HepG2 (cell line): ENCODE measurements around the gene PLA2G12B. TPM values are rescaled to one million over a fixed set of nuclear protein-coding genes. Genes with fewer than 3 reads are reported as not detected.

Source experiments
- AGO2 ChIP-seq: fragments of 200-400 bp; formaldehyde crosslinking; optimal IDR thresholded peaks from 2 replicates; pipeline ENCODE3; 2017; ENCODE audit warnings: mild to moderate bottlenecking, low read depth, low read length, moderate library complexity
- DPF2 ChIP-seq: sonication (generic); formaldehyde crosslinking; IDR thresholded peaks from 2 replicates; pipeline ENCODE4 v1.4.0; 2020; ENCODE audit warnings: mild to moderate bottlenecking, low read depth, missing genetic modification reagents, borderline replicate concordance
- HCFC1 ChIP-seq: fragments of 150-350 bp; IDR thresholded peaks from 2 replicates; pipeline ENCODE4 v1.6.1; 2014; ENCODE audit warnings: low read depth, low read length
- HES4 ChIP-seq: sonication (generic); formaldehyde crosslinking; IDR thresholded peaks from 2 replicates; pipeline ENCODE4 v1.9.0; 2021; ENCODE audit warnings: mild to moderate bottlenecking, missing genetic modification reagents, borderline replicate concordance
- HIC2 ChIP-seq: sonication (generic); formaldehyde crosslinking; IDR thresholded peaks from 2 replicates; pipeline ENCODE4 v1.9.0; 2022; ENCODE audit warnings: low read depth, missing genetic modification reagents
- KDM5B ChIP-seq: sonication (generic); formaldehyde crosslinking; IDR thresholded peaks from 2 replicates; pipeline ENCODE4 v1.4.0; 2020; ENCODE audit warnings: missing genetic modification reagents, mild to moderate bottlenecking, borderline replicate concordance
- KLF15 ChIP-seq: sonication (generic); formaldehyde crosslinking; IDR thresholded peaks from 2 replicates; pipeline ENCODE4 v1.8.1; 2023; ENCODE audit warnings: borderline replicate concordance, mild to moderate bottlenecking, inconsistent platforms, missing genetic modification reagents, mixed read lengths
- POGZ ChIP-seq: sonication (generic); formaldehyde crosslinking; IDR thresholded peaks from 2 replicates; pipeline ENCODE4 v1.4.0; 2020; ENCODE audit warnings: mild to moderate bottlenecking, missing genetic modification reagents
- RORA ChIP-seq: sonication (generic); formaldehyde crosslinking; IDR thresholded peaks from 2 replicates; pipeline ENCODE4 v1.5.0; 2020; ENCODE audit warnings: mild to moderate bottlenecking, missing genetic modification reagents, moderate library complexity
- RXRB ChIP-seq: IDR thresholded peaks from 2 replicates; pipeline ENCODE4 v1.6.1; 2016; ENCODE audit warnings: borderline replicate concordance, missing genetic modification reagents, missing compliant biosample characterization
- THAP11 ChIP-seq: IDR thresholded peaks from 2 replicates; pipeline ENCODE4 v1.6.1; 2016; ENCODE audit warnings: missing biosample characterization, missing genetic modification reagents
- ZNF160 ChIP-seq: sonication (generic); formaldehyde crosslinking; IDR thresholded peaks from 2 replicates; pipeline ENCODE4 v1.8.0; 2022; ENCODE audit warnings: mild to moderate bottlenecking, inconsistent platforms, missing genetic modification reagents
- ZNF558 ChIP-seq: sonication (generic); formaldehyde crosslinking; IDR thresholded peaks from 2 replicates; pipeline ENCODE4 v1.9.0; 2022; ENCODE audit warnings: mild to moderate bottlenecking, missing genetic modification reagents, borderline replicate concordance
- ZNF674 ChIP-seq: sonication (generic); formaldehyde crosslinking; IDR thresholded peaks from 2 replicates; pipeline ENCODE4 v1.5.0; 2020; ENCODE audit warnings: low read depth, mild to moderate bottlenecking, missing genetic modification reagents
- ZSCAN25 ChIP-seq: sonication (generic); formaldehyde crosslinking; IDR thresholded peaks from 2 replicates; pipeline ENCODE4 v1.8.0; 2022; ENCODE audit warnings: mild to moderate bottlenecking, missing genetic modification reagents
- polyA plus RNA-seq, 8 experiments: library from polyadenylated mRNA; depleted of rRNA in 3 of 8; stranded (reverse) in 7 of 8; unstranded in 1 of 8; fragments of >200 nt; fragmentation: Illumina TruSeq in 4 of 8; extraction: Trizol in 4 of 8; gene quantifications; 2 replicates each; pipeline versions ENCODE4 v1.2.1 to v1.2.3, GENCODE V29; 2011 to 2016; ENCODE audit warnings: low read depth in 4 of 8, missing spikeins in 1 of 8, mixed read lengths in 1 of 8; ENCODE audit not compliant: insufficient read depth in 1 of 8
- total RNA-seq, 5 experiments: library from RNA; depleted of rRNA; stranded (reverse); fragments of >200 nt; fragmentation: Illumina TruSeq; extraction: Trizol; gene quantifications; 2 replicates each; pipeline ENCODE4 v1.2.3, GENCODE V29; 2016; ENCODE audit warnings: low read depth in 1 of 5
- TF ChIP-seq, protein P1 (sequence below): sonication (generic); formaldehyde crosslinking; IDR thresholded peaks from 2 replicates; pipeline ENCODE4 v1.8.1; 2023; ENCODE audit warnings: mild to moderate bottlenecking, missing genetic modification reagents, borderline replicate concordance
- TF ChIP-seq, protein P2 (sequence below): sonication (generic); formaldehyde crosslinking; IDR thresholded peaks from 2 replicates; pipeline ENCODE4 v1.4.0; 2020; ENCODE audit warnings: low read depth, missing genetic modification reagents
- TF ChIP-seq, protein P3 (sequence below): sonication (generic); formaldehyde crosslinking; IDR thresholded peaks from 2 replicates; pipeline ENCODE4 v1.4.0; 2020; ENCODE audit warnings: mild to moderate bottlenecking, low read depth, missing genetic modification reagents
- TF ChIP-seq, protein P4 (sequence below), 2 experiments: sonication (generic) in 1 of 2; formaldehyde crosslinking in 1 of 2; IDR thresholded peaks; 2 replicates each; pipeline versions ENCODE4 v1.4.0 to v1.6.1; 2018 to 2020; ENCODE audit warnings: missing genetic modification reagents in 2 of 2, borderline replicate concordance in 1 of 2, low read depth in 1 of 2, mild to moderate bottlenecking in 1 of 2, missing biosample characterization in 1 of 2

The PLA2G12B gene
- total and polyA plus RNA-seq, 2 of the 13 experiments (the other 11 are each of a cell fraction or from before 2014, with no cell fraction given) = 7.7 to 38.0 TPM

DNA sequence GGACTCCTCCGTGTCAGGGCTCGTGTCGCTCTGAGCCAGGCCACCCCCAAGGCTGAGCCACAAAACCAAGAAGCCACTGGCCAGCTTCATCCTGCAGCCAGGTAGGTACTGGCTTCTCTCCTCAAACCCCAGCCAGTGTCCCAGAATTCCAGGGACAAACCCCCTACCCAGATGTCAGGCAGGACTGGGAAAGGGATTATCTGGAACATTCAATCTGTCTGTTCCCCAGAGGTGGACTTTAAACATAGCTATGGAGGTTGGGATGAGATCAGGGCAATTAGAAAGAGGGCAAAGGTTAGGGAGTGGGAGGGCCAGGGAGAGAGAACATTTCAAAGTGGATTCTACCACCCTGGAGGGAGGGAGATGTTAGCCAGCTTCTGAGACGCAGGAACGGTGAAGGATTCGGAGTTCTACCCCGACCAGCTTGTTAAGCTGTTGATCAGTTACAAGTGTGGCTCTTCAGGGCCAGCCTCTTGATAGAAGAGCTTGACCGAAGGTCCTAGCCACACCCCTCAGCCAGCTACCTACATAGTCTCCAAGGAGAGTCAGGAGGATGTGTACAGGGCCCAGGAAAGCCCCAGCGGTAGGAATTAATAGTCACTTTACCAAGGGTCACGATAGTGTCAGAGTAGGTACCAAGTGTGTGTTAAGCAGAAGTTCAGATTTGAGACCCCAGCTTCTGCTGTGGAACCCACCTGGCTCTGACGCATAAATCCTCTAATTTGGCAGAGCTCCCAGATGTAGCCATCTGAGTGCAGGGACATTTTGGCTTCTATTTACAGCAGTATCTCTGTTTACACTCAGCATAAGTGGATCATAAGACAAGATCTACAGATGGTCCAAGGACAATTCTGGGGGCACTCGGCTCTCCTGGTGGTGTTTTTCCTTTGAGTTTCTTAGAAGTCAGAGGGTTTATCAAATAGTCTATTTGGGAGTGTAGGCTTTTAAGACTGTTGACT lies at the start of gene PLA2G12B (continued):
- TF ChIP-seq ZNF558 (CRISPR knock-in tag) (0 out of 2 replicates have a peak, but pooled peaks have one; percentile 34), THAP11 (CRISPR knock-in tag) (no peak), DPF2 (CRISPR knock-in tag) (no peak), HCFC1 (no peak), RORA (CRISPR knock-in tag) (no peak), AGO2 (no peak), HES4 (CRISPR knock-in tag) (no peak), ZNF674 (CRISPR knock-in tag) (no peak), KLF15 (CRISPR knock-in tag) (no peak), HIC2 (CRISPR knock-in tag) (no peak), POGZ (CRISPR knock-in tag) (peak; percentile 29; the same call in 1 of the 2 replicates), ZNF160 (no peak), KDM5B (CRISPR knock-in tag) (peak; percentile 21; the same call in 1 of the 2 replicates), ZSCAN25 (CRISPR knock-in tag) (no peak), RXRB (CRISPR knock-in tag) (peak; percentile 41; the same call in 1 of the 2 replicates)
- TF ChIP-seq, protein P1, sequence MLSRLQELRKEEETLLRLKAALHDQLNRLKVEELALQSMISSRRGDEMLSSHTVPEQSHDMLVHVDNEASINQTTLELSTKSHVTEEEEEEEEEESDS (CRISPR knock-in tag) = no peak
- TF ChIP-seq, protein P2, sequence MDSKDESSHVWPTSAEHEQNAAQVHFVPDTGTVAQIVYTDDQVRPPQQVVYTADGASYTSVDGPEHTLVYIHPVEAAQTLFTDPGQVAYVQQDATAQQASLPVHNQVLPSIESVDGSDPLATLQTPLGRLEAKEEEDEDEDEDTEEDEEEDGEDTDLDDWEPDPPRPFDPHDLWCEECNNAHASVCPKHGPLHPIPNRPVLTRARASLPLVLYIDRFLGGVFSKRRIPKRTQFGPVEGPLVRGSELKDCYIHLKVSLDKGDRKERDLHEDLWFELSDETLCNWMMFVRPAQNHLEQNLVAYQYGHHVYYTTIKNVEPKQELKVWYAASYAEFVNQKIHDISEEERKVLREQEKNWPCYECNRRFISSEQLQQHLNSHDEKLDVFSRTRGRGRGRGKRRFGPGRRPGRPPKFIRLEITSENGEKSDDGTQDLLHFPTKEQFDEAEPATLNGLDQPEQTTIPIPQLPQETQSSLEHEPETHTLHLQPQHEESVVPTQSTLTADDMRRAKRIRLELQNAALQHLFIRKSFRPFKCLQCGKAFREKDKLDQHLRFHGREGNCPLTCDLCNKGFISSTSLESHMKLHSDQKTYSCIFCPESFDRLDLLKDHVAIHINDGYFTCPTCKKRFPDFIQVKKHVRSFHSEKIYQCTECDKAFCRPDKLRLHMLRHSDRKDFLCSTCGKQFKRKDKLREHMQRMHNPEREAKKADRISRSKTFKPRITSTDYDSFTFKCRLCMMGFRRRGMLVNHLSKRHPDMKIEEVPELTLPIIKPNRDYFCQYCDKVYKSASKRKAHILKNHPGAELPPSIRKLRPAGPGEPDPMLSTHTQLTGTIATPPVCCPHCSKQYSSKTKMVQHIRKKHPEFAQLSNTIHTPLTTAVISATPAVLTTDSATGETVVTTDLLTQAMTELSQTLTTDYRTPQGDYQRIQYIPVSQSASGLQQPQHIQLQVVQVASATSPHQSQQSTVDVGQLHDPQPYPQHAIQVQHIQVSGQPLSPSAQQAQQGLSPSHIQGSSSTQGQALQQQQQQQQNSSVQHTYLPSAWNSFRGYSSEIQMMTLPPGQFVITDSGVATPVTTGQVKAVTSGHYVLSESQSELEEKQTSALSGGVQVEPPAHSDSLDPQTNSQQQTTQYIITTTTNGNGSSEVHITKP (CRISPR knock-in tag) = peak; percentile 95
- TF ChIP-seq, protein P3, sequence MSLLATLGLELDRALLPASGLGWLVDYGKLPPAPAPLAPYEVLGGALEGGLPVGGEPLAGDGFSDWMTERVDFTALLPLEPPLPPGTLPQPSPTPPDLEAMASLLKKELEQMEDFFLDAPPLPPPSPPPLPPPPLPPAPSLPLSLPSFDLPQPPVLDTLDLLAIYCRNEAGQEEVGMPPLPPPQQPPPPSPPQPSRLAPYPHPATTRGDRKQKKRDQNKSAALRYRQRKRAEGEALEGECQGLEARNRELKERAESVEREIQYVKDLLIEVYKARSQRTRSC = no peak
- TF ChIP-seq, protein P4, sequence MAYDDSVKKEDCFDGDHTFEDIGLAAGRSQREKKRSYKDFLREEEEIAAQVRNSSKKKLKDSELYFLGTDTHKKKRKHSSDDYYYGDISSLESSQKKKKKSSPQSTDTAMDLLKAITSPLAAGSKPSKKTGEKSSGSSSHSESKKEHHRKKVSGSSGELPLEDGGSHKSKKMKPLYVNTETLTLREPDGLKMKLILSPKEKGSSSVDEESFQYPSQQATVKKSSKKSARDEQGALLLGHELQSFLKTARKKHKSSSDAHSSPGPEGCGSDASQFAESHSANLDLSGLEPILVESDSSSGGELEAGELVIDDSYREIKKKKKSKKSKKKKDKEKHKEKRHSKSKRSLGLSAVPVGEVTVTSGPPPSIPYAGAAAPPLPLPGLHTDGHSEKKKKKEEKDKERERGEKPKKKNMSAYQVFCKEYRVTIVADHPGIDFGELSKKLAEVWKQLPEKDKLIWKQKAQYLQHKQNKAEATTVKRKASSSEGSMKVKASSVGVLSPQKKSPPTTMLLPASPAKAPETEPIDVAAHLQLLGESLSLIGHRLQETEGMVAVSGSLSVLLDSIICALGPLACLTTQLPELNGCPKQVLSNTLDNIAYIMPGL (CRISPR knock-in tag; IDR thresholded peaks at IDR 0.05; ENCODE audit: borderline replicate concordance in 1 of 2, low read depth in 1 of 2) = no peak
